HEK293 (cell line): ENCODE data around the gene C2CD2L.

Experiments used
- GLI2 ChIP-seq: fragments of 450-650 bp; formaldehyde crosslinking; IDR thresholded peaks from 2 replicates; pipeline ENCODE4; 2017; ENCODE audit warnings: missing biosample characterization, missing genetic modification characterization, low read depth, borderline replicate concordance
- GLIS1 ChIP-seq: fragments of 450-650 bp; formaldehyde crosslinking; IDR thresholded peaks from 2 replicates; pipeline ENCODE4 v1.5.1; 2016; ENCODE audit warnings: missing biosample characterization, missing genetic modification characterization
- GLIS2 ChIP-seq: fragments of 450-650 bp; formaldehyde crosslinking; IDR thresholded peaks from 2 replicates; pipeline ENCODE4 v1.5.1; 2016; ENCODE audit warnings: missing biosample characterization, missing genetic modification characterization
- INSM2 ChIP-seq: fragments of 450-650 bp; formaldehyde crosslinking; IDR thresholded peaks from 2 replicates; pipeline ENCODE4 v1.5.1; 2016; ENCODE audit warnings: missing biosample characterization, missing genetic modification characterization
- PRDM10 ChIP-seq: fragments of 450-650 bp; formaldehyde crosslinking; IDR thresholded peaks from 2 replicates; pipeline ENCODE4 v1.5.1; 2016; ENCODE audit warnings: missing biosample characterization, missing genetic modification characterization
- PRDM6 ChIP-seq: fragments of 450-650 bp; formaldehyde crosslinking; IDR thresholded peaks from 2 replicates; pipeline ENCODE4 v1.5.1; 2017; ENCODE audit warnings: missing biosample characterization, missing genetic modification characterization
- SP3 ChIP-seq: fragments of 450-650 bp; formaldehyde crosslinking; IDR thresholded peaks from 2 replicates; pipeline ENCODE4 v1.5.1; 2016; ENCODE audit warnings: missing biosample characterization, missing genetic modification characterization
- ZBTB20 ChIP-seq: fragments of 450-650 bp; formaldehyde crosslinking; IDR thresholded peaks from 2 replicates; pipeline ENCODE4 v1.5.1; 2016; ENCODE audit warnings: missing biosample characterization, missing genetic modification characterization
- ZBTB48 ChIP-seq: fragments of 450-650 bp; formaldehyde crosslinking; IDR thresholded peaks from 2 replicates; pipeline ENCODE4 v1.5.1; 2016; ENCODE audit warnings: missing biosample characterization, missing genetic modification characterization
- ZBTB8A ChIP-seq: fragments of 450-650 bp; formaldehyde crosslinking; IDR thresholded peaks from 2 replicates; pipeline ENCODE4 v1.5.1; 2016; ENCODE audit warnings: missing biosample characterization, missing genetic modification characterization
- ZFHX2 ChIP-seq: fragments of 450-650 bp; formaldehyde crosslinking; conservative IDR thresholded peaks from 2 replicates; pipeline ENCODE4 v1.5.1; 2016; ENCODE audit warnings: missing biosample characterization, missing genetic modification characterization
- ZNF398 ChIP-seq: fragments of 450-650 bp; formaldehyde crosslinking; IDR thresholded peaks from 2 replicates; pipeline ENCODE4 v1.5.1; 2017; ENCODE audit warnings: missing biosample characterization, missing genetic modification characterization
- ZNF404 ChIP-seq: fragments of 450-650 bp; formaldehyde crosslinking; IDR thresholded peaks from 2 replicates; pipeline ENCODE4 v1.5.1; 2017; ENCODE audit warnings: missing biosample characterization, missing genetic modification characterization
- ZNF423 ChIP-seq: fragments of 450-650 bp; formaldehyde crosslinking; IDR thresholded peaks from 2 replicates; pipeline ENCODE4 v1.5.1; 2016; ENCODE audit warnings: missing biosample characterization, missing genetic modification characterization
- ZNF791 ChIP-seq: fragments of 450-650 bp; formaldehyde crosslinking; IDR thresholded peaks from 2 replicates; pipeline ENCODE4 v1.5.1; 2016; ENCODE audit warnings: missing biosample characterization, missing genetic modification characterization
- TF ChIP-seq, protein P1 (sequence below): fragments of 450-650 bp; formaldehyde crosslinking; IDR thresholded peaks from 2 replicates; pipeline ENCODE4 v1.5.1; 2016; ENCODE audit warnings: missing biosample characterization, missing genetic modification characterization
- TF ChIP-seq, protein P2 (sequence below): fragments of 450-650 bp; formaldehyde crosslinking; IDR thresholded peaks from 2 replicates; pipeline ENCODE4 v1.5.1; 2016; ENCODE audit warnings: missing biosample characterization, missing genetic modification characterization
- TF ChIP-seq, protein P3 (sequence below): fragments of 450-650 bp; formaldehyde crosslinking; IDR thresholded peaks from 2 replicates; pipeline ENCODE4 v1.5.1; 2016; ENCODE audit warnings: missing biosample characterization, missing genetic modification characterization

The C2CD2L gene

DNA sequence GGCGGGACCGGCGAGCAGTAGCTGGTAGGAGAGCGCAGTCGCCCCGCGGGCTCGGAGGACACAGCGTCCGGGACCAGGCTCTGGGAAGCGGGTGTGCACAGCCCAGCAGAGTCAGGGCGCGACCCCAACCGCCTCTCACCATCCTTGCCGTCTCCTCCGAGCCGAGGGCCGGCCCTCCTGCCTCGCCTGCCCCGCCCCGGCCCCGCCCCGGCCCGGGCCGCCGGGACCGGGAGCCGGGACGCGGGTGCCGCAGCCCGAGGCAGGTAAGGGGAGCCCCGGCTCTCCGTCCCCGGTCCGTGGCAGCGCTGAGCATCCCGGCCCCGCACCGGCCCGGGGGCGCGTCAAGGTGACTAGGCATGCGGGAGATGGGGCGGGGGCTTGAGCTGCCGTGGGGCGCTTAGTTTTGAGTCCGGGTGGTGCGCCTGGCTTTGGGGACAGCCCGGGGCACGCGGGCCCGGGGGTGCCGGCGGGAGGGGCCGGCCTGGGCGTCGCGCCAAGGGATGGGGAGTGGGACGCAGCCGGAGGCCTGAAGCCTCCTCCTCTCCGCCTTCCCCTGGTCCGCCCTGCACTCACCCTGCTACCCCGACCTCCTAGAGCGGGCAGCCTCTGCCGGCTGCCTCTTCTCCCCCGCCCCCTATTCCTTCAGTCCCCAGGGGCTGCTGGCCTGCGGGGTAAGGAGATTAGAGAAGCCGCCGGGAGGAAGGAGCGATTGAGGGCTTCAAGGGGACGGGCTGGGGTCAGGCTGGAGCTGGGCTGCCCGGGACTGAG, 42.1 kb downstream of the C2CD2L start, which contains the start of gene ABCG4 (continued):
- no peak for TF ChIP-seq PRDM6 (tag by site-specific recombination)
- TF ChIP-seq ZNF398 (tag by site-specific recombination) = peak; percentile 52
- peak; percentile 24; the same call in 1 of the 2 replicates for TF ChIP-seq ZBTB8A
- peak; percentile 78 for TF ChIP-seq ZBTB48 (tag by site-specific recombination)
- TF ChIP-seq, protein P1, sequence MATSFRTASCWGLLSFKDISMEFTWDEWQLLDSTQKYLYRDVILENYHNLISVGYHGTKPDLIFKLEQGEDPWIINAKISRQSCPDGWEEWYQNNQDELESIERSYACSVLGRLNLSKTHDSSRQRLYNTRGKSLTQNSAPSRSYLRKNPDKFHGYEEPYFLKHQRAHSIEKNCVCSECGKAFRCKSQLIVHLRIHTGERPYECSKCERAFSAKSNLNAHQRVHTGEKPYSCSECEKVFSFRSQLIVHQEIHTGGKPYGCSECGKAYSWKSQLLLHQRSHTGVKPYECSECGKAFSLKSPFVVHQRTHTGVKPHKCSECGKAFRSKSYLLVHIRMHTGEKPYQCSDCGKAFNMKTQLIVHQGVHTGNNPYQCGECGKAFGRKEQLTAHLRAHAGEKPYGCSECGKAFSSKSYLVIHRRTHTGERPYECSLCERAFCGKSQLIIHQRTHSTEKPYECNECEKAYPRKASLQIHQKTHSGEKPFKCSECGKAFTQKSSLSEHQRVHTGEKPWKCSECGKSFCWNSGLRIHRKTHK (tag by site-specific recombination) = no peak
- TF ChIP-seq ZNF423 (tag by site-specific recombination) = peak; percentile 70; the same call in 1 of the 2 replicates
- TF ChIP-seq, protein P2, sequence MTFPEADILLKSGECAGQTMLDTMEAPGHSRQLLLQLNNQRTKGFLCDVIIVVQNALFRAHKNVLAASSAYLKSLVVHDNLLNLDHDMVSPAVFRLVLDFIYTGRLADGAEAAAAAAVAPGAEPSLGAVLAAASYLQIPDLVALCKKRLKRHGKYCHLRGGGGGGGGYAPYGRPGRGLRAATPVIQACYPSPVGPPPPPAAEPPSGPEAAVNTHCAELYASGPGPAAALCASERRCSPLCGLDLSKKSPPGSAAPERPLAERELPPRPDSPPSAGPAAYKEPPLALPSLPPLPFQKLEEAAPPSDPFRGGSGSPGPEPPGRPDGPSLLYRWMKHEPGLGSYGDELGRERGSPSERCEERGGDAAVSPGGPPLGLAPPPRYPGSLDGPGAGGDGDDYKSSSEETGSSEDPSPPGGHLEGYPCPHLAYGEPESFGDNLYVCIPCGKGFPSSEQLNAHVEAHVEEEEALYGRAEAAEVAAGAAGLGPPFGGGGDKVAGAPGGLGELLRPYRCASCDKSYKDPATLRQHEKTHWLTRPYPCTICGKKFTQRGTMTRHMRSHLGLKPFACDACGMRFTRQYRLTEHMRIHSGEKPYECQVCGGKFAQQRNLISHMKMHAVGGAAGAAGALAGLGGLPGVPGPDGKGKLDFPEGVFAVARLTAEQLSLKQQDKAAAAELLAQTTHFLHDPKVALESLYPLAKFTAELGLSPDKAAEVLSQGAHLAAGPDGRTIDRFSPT (tag by site-specific recombination) = no peak
- peak; percentile 54; the same call in 1 of the 2 replicates for TF ChIP-seq ZFHX2
- peak; percentile 82 for TF ChIP-seq GLIS1 (tag by site-specific recombination)
- TF ChIP-seq ZNF404 (tag by site-specific recombination) = no peak
- TF ChIP-seq GLI2 (tag by site-specific recombination) = no peak
- peak; percentile 86 for TF ChIP-seq ZBTB20
- TF ChIP-seq PRDM10 (tag by site-specific recombination) = peak; percentile 63
- TF ChIP-seq SP3 = peak; percentile 26; the same call in 1 of the 2 replicates
- TF ChIP-seq GLIS2 (tag by site-specific recombination) = peak; percentile 55; the same call in 1 of the 2 replicates
- TF ChIP-seq INSM2 (tag by site-specific recombination) = no peak
- TF ChIP-seq ZNF791 (tag by site-specific recombination) = no peak
- TF ChIP-seq, protein P3, sequence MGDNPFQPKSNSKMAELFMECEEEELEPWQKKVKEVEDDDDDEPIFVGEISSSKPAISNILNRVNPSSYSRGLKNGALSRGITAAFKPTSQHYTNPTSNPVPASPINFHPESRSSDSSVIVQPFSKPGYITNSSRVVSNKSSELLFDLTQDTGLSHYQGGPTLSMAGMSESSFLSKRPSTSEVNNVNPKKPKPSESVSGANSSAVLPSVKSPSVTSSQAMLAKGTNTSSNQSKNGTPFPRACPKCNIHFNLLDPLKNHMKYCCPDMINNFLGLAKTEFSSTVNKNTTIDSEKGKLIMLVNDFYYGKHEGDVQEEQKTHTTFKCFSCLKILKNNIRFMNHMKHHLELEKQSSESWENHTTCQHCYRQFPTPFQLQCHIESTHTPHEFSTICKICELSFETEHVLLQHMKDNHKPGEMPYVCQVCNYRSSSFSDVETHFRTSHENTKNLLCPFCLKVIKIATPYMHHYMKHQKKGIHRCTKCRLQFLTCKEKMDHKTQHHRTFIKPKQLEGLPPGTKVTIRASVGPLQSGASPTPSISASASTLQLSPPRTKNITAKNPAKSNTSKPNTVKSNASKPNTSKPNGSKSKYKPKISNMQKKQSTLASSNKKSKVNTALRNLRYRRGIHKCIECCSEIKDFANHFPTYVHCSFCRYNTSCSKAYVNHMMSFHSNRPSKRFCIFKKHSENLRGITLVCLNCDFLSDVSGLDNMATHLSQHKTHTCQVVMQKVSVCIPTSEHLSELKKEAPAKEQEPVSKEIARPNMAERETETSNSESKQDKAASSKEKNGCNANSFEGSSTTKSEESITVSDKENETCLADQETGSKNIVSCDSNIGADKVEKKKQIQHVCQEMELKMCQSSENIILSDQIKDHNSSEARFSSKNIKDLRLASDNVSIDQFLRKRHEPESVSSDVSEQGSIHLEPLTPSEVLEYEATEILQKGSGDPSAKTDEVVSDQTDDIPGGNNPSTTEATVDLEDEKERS (tag by site-specific recombination) = no peak
- TF ChIP-seq, all 188 proteins: peak for 18
